ENCODE measurements around the gene SETD2. TPM values are rescaled to one million over a fixed set of nuclear protein-coding genes. Genes with fewer than 3 reads are reported as not detected.

Gene SETD2
- total and polyA plus RNA-seq, 2 of the 8 experiments (the other 6 are each of a cell fraction or from before 2014, with no cell fraction given), result 15.7 to 46.3 TPM

DNA sequence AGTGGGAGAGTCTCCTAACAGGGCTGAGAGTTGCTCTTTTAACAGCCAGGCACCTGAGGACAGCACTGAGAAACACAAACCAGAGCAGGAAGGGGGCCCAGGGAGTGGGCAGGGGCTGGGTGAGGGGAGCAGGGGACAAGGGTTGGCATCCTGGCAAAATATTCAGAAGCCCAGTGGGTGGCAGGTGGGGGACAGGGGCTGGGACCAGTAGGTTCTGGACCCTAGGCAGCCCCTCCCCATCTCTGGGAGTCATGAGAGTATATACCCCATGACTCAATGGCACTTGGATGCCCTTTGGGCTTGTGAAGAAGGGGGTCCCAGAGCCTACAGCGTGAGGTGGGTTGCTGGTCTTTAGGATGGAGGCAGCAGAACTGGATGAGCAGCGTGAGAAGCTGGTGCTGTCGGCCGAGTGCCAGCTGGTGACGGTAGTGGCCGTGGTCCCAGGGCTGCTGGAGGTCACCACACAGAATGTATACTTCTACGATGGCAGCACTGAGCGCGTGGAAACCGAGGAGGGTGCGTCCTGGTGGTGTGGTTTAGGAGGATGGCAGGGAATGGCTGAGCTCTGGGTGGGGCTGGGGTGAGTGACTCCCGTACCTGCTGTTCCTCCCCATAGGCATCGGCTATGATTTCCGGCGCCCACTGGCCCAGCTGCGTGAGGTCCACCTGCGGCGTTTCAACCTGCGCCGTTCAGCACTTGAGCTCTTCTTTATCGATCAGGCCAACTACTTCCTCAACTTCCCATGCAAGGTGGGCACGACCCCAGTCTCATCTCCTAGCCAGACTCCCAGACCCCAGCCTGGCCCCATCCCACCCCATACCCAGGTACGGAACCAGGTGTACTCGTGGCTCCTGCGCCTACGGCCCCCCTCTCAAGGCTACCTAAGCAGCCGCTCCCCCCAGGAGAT is 160.2 kb downstream of the SETD2 start:
- Histone ChIP-seq H4K91ac (replicated peaks; ENCODE audit: insufficient read length, low read length) (no peak overlapping the region), H3K18ac (ENCODE audit: extremely low read depth, low read length) (no peak overlapping the region), H3K4me1 (replicated peaks in 1 of 4; ENCODE audit: control insufficient read depth in 3 of 4, insufficient read depth in 4 of 4, low read length in 3 of 4) (no peaks in the 10 kb centered on the region; a peak in 1 of 7 replicates), H4K5ac (ENCODE audit: insufficient read length, low read depth, low read length) (no peak overlapping the region), H2BK5ac (ENCODE audit: low read depth, low read length) (no peak overlapping the region), H2AFZ (ENCODE audit: low read length) (no peak overlapping the region), H3K14ac (ENCODE audit: insufficient read length) (no peak overlapping the region), H2BK20ac (ENCODE audit: low read length) (no peak overlapping the region), H2BK12ac (ENCODE audit: low read depth, low read length) (peak overlapping the region; percentile 68; the same call in 1 of the 2 replicates), H3K4ac (replicated peaks; ENCODE audit: insufficient read length, low read depth, low read length) (no peak overlapping the region), H3K4me3 (ENCODE audit: extremely low read depth in 1 of 4, insufficient read depth in 2 of 4, low read depth in 3 of 4, low read length in 4 of 4) (no peak overlapping the region), H3K27ac (ENCODE audit: low read depth, low read length) (no peak overlapping the region), H2AK5ac (ENCODE audit: low read depth, low read length) (no peak overlapping the region), H3K79me1 (ENCODE audit: low read depth, low read length) (no peaks in the 10 kb centered on the region; the same call in 1 of the 2 replicates), H3K36me3 (ENCODE audit: control insufficient read depth in 2 of 4, insufficient read depth in 4 of 4, low read length in 3 of 4) (peaks cover 5 to 28% (median 24%) of the 10 kb centered on the region in 4 experiments; a peak in 7 of 8 replicates), H4K8ac (ENCODE audit: extremely low read depth, insufficient read depth, low read length) (no peak overlapping the region; the same call in 1 of the 2 replicates), H3K27me3 (replicated peaks in 1 of 4; ENCODE audit: control insufficient read depth in 3 of 4, extremely low read depth in 1 of 4, insufficient read depth in 3 of 4, low read length in 3 of 4) (no peaks in the 10 kb centered on the region), H4K20me1 (replicated peaks in 1 of 2; ENCODE audit: control insufficient read depth in 1 of 2, insufficient read depth in 2 of 2, low read length in 2 of 2) (peaks cover 2 to 21% of the 10 kb centered on the region in 2 experiments), H3K23me2 (ENCODE audit: low read depth, low read length) (no peaks in the 10 kb centered on the region), H3K79me2 (ENCODE audit: control insufficient read depth in 1 of 2, insufficient read depth in 2 of 2, low read length in 2 of 2) (no peaks in the 10 kb centered on the region), H3K23ac (ENCODE audit: insufficient read length) (no peak overlapping the region), H2BK120ac (replicated peaks; ENCODE audit: low read depth, low read length) (no peak overlapping the region), H3K56ac (replicated peaks; ENCODE audit: insufficient read length, low read depth, low read length) (no peak overlapping the region), H2BK15ac (ENCODE audit: low read length) (no peak overlapping the region), H3K4me2 (ENCODE audit: insufficient read depth in 1 of 2, low read depth in 2 of 2, low read length in 2 of 2) (no peak overlapping the region), H3K9me3 (ENCODE audit: insufficient read depth in 2 of 2, low read depth in 1 of 2, low read length in 1 of 2) (no peaks in the 10 kb centered on the region), H3K9ac (replicated peaks in 1 of 4; ENCODE audit: extremely low read depth in 1 of 4, low read depth in 3 of 4, low read length in 3 of 4) (no peak overlapping the region)
- ChIA-PET POLR2A (ENCODE audit: partially characterized antibody) (interaction anchor here (0.6 to 1.2 kb wide), 2 partner anchors 10 to 18 kb away, joined by 3 read pairs; no protein-coding TSS in a partner anchor), CTCF (ENCODE audit: partially characterized antibody) (interaction anchor here (0.6 to 14.2 kb wide), 11 partner anchors 10 to 469 kb away, joined by 3 to 130 read pairs (median 3); partner anchors contain the start of genes CCDC12 and NBEAL2)
- FAIRE-seq (no peak), DNase-seq (ENCODE audit: low read depth in 1 of 2, low spot score in 2 of 2) (no peak)
- TF ChIP-seq SUZ12 (IDR thresholded peaks at IDR 0.05; ENCODE audit: low read length), result no peak
- no peak for TF ChIP-seq CBX5 (IDR thresholded peaks at IDR 0.05; ENCODE audit: low read depth, low read length)
- TF ChIP-seq PHF8 (conservative IDR thresholded peaks at IDR 0.05; ENCODE audit: low read depth, low read length), result no peak
- WGBS, 2 experiments (ENCODE audit: extremely low coverage in 1 of 2, insufficient coverage in 1 of 2, insufficient read length in 1 of 2, insufficient replicate concordance in 2 of 2, low coverage in 1 of 2, low lambda C conversion rate in 2 of 2, missing lambda C conversion rate in 1 of 2), result 95% methylated on average over 21 of the region's 27 CpGs; no CpG with 5 or more reads in 1 of the 2 experiments

All from H1 (cell line).